Astrocyte of the hippocampus (primary cell): ENCODE results near the gene EEF1G.
"Not testable (repeated sequence)": the region's sequence is repeated elsewhere in the genome, so short reads cannot be mapped to it uniquely, and the experiment has no call there.

ENCODE experiments used
- DNase-seq: peaks from one replicate; pipeline ENCODE4 v3.0.0; 2011; ENCODE audit warnings: low read depth, low spot score

EEF1G gene, protein sequence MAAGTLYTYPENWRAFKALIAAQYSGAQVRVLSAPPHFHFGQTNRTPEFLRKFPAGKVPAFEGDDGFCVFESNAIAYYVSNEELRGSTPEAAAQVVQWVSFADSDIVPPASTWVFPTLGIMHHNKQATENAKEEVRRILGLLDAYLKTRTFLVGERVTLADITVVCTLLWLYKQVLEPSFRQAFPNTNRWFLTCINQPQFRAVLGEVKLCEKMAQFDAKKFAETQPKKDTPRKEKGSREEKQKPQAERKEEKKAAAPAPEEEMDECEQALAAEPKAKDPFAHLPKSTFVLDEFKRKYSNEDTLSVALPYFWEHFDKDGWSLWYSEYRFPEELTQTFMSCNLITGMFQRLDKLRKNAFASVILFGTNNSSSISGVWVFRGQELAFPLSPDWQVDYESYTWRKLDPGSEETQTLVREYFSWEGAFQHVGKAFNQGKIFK

DNA sequence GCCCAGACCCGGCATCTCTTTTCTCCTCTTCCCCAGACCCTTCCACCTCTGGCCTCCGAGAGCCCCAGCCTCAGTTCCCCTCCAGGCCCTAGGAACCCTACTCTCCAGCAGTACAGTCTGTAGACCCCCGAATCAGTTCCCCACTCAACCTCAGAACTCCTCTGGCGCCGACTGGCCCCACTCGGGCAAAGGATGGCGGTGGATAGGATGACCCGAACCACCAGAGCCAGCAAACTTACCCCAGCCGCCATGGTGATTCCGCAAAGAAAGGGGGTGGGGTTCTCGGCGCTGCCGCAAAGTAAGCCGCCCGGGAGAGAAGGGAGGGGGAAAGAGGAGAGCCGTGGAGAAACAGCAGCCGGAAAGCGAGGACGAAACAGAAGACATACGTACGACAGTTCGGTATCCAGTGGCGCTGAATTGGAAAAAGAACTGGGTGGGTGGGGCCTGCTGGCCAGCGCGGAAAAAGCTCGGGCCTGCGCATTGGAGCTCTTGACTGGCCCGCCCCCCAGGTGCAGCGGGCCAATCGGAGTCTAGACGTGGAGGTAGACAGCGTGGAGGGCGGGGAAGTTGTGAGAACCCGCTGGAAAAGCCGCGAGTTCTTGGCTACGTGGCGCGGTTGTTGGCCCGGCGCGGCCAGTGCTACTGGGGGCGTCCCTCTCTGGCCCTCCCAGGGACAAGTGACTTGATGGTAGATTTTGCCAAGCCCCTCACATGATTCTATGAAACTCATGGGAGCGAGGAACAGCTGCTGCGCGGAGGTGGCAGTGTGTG lies at the start of gene EEF1G:
Gene EEF1G (minus strand): TSS at position 300 of the 771 bp plus-strand sequence. CDS start 49 bp downstream, at position 251.
- peak; percentile 100 for DNase-seq

DNA sequence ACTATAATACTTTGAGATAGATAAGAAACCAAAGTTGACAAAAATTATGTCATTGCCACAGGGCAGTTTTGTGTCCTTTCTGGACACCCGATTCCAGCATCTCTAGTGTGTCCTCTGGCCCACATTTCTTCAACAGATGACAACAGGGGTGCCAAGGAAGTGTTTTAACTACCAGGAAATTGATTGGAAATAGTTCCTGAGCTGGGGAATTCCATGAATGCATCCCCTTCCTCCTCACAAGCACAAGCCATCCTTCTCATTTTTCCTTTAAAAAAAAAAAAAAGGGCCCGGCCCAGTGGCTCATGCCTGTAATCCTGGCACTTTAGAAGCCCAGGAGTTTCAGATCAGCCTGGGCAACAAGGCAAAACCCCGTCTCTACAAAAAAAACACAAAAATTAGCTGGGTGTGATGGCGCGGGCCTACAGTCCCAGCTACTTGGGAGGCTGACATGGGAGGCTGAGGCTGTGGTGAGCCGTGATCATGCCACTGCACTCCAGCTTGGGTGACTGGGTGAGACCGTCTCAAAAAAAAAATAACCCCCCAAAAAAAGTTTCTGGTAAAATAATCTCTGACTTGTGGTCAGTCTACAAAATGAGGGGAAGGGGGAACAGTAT lies 48.9 kb upstream of the EEF1G start:
- no peak for DNase-seq

DNA sequence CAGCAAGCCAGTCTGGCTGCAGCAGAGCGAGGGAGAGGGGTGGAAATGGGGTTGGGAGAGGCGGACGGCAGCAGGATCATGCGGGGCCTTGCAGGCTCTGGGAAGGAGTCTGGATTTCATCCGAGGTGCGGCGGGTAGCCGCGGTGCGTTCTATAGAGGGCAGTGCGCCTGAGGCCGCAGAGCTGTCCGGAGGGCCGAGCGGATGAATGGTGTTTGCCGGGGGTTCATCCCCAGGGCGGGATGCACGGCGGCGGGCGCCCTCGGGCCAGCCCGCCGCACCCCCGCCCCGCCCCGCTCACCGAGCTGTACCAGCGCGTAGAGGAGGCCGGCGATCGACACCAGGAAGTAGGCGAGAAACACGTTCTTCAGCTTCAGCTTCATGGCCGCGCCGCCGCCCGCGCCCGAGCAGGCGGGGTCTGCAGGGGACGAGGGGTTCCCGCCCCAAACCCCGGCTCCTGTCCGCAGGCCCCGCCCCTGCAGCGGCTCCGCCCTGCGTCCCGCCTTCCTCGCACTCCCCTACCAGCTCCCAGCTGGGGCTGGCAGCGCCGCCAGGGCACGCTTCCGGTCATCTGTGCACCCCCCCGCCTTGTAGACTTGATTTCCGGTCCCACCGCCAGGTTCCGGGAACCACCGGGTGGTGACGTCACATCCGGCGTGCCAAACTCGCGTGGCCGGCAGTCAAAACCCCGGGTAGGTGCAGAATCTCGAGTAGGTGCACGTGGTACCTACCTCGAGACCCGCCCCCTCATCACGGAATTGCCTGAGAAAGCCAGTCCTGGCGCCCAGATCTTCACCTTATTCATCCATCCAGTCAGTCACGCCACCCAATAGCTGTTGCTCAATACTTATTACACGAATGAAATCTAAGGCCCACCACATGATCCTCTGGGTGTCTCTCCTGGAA lies 48.1 kb upstream of the EEF1G start, which contains the start of gene B3GAT3:
Gene B3GAT3 (minus strand): TSS at position 420 of the 904 bp plus-strand sequence. CDS start 39 bp downstream, at position 381.
- DNase-seq, result peak; percentile 100

DNA sequence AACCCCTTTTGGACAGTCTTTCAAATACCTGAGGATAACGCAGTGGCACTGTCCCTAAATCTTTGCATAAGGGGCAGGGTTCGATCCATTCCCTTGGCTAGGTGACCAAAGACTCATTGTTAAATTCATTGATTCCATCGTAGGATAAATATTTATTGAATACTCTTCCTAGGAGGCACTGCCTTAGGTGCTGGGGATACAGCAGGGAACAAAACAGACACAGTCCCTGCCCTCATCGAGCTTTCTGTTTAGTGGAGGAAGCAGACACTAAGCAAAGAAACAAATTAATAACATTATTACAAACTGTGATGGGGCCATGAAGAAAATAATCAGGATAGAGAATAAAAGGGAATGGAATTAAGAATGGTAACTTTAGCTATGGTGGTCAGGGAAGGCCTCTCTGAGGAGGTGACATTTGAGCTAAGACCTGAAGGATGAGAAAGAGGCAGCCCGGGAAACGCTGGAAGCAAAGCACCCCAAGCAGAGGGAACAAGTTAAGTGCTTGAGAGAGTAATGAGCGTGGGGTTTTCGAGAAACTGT lies 47.4 kb upstream of the EEF1G start:
- no peak for DNase-seq

DNA sequence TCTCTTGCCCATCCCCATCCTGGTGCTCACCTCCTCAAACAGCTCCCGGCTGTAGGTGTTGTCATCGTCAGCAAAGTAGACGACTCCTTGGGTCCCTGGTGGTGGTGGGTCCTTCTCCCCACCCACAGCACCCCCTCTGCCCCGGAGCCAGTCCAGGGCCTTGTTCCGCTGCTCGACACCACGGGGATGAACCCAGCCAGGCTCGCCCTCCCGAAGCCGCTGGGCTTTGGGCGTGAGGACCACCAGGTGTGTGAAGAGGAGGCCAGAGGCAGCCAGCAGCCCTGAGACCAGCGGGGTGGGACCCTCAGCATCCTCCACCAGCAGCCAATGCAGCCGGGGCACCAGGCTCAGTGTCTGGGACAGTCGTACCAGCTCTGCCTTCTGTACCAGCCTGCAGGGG lies 43.3 kb upstream of the EEF1G start:
- not testable (repeated sequence) for DNase-seq

DNA sequence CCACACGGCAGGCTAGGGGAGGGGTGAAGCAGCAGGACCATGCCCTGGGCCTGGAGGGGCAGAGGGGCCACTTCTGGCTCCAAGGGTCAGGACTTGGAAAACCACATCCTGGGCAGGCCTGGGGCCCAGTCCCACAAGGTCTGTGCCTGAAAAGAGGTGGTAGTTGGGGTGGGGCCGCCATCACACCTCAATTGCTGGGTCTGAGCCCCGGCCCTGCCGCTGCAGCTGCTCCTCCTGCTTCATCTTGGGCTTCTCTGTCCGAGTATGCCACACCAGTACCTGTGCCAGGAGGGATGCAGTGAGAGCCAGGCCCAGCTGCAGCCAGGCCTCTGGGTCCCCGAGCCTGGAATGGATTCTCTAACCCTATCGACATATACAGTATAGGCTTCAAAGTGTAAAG lies 41.8 kb upstream of the EEF1G start:
- DNase-seq, result no peak

DNA sequence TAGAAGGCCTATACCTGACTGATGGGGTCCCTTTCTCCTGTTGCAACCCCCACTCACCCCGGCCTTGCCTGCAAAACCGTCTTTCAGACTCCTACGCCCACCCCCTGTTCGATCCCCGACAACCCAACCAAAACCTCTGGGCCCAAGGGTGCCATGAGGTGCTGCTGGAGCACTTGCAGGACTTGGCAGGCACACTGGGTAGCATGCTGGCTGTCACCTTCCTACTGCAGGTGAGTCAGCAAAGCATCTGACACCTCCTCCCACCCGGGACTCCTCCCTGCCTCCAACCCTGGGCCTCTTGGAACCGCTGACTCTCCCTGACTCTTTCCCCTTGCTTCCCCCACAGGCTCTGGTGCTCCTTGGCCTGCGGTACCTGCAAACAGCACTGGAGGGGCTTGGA lies 40.6 kb upstream of the EEF1G start:
- DNase-seq, result no peak

DNA sequence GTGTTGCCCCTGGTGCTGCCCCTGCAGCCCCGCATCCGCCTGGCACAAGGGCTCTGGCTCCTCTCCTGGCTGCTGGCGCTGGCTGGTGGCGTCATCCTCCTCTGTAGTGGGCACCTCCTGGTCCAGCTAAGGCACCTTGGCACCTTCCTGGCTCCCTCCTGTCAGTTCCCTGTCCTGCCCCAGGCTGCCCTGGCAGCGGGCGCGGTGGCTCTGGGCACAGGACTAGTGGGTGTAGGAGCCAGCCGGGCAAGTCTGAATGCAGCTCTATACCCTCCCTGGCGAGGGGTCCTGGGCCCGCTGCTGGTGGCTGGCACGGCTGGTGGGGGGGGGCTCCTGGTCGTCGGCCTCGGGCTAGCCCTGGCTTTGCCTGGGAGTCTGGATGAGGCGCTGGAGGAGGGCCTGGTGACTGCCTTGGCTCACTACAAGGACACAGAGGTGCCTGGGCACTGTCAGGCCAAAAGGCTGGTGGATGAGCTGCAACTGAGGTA lies 39.6 kb upstream of the EEF1G start:
- DNase-seq, result no peak

DNA sequence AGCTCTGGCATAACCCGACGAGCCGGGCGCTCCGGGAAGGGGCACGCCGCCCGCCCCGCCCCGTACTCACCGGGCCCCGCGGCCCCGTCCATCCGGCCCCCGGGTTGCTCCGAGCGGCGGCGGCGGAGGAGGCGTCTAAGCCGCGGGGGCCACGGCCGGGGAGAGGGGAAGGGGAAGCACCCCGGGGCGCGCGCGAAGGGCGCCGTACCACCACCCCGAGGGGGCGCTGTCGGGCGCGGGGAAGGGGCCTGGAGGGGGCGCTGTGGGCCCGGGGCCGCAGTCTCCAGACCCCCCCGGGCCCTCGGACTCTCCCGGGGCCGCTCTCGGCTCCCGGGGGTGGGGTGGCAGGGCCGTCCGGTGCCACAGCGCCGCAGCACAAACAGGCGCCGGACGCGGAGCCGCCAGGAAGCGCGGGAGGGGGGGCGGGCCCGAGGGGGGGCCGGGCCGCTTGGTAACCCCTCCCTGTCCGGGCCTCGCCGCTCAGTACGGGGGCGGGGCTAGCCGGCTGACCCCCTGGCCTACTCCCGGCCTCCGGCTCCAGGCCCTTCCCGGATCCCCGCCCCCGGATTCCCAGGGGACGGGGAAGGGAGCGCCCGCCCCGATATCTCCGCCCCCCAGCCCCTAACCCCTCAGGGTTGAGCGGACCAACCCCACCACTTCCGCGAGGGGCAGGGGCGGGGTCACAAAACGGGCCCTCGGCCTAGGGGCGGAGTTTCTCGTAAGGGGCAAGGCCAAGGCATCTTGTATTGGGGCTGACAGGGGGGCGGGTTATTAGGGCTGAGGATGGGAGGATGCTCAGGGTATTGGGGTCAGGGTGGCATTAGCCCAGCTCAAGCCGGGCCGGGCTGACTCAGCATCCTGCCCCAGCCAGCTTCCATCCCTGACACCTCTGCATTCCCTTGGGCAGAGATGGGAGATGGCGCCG lies 38.9 kb upstream of the EEF1G start, which contains the start of the genes EML3 and ROM1:
Gene EML3 (minus strand): TSS at position 410 of the 925 bp plus-strand sequence. CDS start 318 bp downstream, at position 92.
Gene ROM1 (plus strand): TSS at position 892 of the 925 bp plus-strand sequence. CDS start 25 bp downstream, at position 917.
- peak; percentile 87 for DNase-seq

DNA sequence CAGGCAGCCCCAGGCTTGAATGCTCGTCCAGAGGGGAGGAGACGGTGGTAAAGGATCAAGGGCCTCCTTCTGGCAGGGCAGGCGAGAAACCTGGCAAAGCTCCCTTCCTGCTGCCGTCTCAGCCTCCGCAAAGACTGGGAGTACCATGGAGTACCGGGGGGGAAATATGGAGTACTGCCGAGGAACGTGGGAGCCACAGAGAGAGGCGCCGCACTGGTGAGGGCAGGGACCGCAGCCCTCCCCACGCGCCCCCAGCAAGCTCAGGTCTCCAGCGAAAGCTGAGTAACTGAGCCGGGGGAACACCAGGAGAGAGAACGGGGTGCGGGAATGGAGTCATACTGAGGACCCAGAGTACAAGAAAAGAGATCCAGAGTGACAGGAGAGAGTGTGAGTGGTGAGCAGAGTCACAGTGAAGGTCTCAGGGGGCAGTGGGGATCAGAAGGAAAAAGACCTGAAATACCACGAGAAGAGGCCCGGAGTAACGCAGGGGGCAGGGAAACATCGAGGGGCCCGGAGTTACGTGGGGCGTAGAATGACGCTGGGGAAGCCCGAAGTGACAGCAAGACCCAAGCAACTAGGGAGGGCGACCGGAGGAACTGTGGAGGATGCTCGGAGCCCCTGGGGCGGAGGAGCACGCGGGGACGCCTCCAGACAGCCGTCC lies 38.1 kb upstream of the EEF1G start:
- DNase-seq, result peak; percentile 87

DNA sequence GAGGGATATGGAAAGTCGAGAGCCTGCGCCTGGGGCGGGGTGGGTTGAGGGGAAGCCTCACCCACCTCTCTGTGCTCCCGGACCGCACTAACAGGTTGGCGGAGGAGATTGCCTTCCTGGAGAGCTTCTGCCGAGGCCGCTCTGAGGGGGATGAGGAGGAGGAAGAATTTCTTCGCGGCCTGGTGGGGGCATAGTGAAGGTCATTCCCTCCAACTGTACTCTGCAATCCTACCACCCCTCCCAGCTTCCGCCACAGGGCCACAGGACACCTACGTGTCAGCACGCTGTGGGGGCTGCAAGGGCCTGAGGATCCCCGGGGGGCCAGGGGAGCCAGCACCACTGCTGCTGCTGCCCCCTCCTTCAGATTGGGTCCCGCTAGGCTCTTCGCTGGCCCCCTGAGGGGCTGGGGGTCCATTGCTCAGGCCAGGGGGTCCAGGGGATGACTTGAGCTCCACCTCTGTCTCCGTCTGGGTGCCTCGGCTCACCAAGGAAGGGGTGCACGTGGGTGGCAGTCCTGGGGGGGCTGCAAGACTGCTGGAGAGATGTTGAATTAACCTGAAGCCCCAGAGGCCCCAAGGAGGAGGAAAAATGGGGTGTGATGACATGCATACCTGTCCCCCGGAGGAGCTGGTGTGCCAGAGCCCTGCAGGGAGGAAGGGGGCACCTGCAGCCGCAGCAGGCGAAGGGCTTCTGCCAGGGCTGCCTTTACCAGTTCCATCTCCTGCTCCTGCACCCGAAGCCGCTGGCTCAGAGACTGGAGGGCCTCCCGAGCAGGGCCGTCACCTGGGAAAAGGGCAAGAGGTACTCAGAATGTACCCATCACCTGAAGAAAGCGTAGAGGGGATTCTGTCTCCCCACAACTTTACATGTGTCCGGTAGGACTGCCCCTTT lies 37.4 kb upstream of the EEF1G start:
- DNase-seq, result no peak

DNA sequence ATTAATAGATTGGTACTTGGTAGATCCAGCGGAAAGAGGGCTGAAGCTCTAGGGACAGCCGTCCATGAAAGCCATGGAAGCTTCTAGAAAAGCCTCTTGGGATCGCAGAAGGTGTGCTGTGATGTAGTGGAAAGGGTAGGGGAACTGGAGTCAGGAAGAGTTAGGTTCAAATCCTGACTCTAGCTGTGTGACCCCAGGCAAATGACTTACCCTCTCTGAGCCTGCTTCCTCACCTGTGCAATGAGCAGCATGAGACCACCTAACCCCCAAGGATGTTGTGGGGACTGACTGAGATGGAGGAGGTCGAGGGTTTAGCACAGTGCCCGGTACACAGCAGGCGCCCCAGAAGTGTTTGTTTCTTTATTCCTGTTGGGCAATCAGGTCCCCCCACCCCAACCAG lies 36.7 kb upstream of the EEF1G start:
- no peak for DNase-seq

DNA sequence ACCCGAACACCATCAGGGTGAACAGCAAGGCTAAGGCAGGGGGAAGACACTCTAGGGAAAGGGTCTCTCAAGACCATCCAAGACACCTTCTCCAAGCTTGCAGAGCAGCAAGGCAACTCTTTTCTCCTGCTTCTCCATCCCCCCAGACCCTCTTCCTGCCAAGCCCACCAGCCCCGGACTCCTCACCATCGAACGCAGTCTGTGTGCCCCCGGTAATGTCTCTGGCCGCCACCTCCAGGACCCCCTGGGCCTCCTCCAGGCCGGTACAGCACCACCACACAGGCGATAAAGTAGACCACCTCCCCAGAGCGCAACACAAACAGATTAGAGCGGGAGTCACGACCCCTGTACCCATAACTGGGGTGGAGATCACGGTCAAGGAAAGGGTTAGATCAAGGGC lies 35.1 kb upstream of the EEF1G start:
- no peak for DNase-seq

DNA sequence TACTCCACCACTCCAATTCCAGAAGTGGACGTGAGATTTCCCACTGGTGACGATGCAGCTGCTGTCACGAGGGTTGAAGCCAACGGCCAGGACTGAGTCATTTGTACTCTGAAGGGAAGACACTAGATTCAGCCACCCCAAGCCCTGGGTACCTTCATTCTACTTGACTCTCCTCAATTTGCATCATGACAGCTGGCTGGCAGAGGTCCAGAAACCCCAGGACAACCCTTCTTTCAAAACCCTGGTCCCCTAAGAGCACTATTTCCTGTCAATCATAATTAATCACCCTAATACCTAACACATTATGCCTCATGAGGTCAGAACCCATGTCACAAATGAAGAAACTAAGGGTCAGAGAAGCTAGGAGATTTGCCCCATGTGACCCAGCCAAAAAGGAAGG lies 34.0 kb upstream of the EEF1G start:
- DNase-seq, result no peak

DNA sequence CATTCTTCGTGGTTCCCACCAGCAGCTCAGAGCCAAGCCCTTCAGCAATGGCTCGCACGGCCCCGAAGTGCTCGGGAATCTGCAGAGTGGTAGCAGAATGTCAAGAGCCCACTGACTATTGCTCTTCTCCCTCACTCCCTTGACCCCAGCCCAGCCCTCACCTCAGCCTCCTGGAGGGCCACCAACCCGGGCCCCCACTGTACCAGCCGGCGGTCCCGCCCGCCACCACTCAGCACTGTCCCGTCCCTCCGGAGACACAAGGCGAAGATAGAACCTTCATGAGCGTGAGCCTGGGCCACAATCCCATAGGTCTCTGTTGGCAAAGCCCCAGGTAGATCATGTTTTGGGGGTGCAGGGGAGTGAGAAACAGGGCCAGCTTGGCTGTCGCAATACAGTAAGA lies 32.2 kb upstream of the EEF1G start:
- no peak for DNase-seq

DNA sequence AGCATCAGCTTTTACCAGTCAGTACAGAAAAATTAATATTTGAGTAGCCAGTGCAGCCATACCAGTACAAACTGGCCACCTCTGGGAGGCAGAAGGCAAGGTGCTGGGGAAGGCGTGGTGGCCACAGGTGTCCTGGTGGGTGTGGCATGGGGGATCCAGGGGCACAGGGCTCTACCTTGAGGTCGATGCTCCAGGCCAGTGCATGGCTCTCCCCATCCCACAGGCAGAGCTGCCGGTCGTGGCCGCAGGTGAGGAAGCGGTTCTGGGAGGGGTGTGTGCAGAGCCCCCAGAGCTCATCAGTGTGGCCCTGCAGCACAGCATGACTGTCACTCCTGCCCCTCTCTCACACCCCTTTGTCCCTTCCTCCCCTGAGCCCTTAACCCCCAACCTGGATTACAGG lies 31.8 kb upstream of the EEF1G start:
- no peak for DNase-seq

DNA sequence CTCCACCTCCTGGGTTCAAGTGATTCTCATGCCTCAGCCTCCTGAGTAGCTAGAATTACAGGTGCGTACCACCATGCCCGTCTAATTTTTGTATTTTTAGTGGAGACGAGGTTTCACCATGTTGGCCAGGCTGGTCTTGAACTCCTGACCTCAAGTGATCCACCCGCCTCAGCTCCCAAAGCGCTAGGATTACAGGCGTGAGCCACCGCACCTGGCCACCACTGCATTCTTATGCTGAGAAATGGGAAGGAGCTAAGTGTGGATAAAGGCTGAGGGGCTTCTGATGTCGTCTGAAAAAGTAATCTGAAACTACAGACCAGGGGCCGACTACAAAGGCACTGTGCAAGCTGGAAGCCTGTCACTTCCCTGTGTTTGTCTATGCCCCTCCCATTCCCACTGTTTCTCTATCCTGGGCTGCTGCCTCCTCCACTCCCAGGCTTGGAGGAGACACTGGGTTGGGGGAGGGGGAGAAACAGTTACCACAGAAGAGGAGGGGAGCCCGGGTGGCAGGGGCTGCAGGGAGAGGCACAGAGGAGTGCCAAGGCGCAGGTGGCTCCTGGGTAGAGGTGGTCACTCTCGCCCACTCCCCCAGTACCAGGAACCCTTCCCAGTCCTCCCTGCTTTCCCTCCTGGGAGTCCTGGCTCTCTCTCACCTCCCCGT lies 30.9 kb upstream of the EEF1G start:
- peak; percentile 47 for DNase-seq
